NCI-H2227 treated with DMSO at 0.1 percent for 48 hours (cell line): ENCODE measurements around the gene JPH3.
"Not testable (repeated sequence)": the region's sequence is repeated elsewhere in the genome, so short reads cannot be mapped to it uniquely, and the experiment has no call there.

Source experiments
- DNase-seq: peaks from one replicate; lab custom pipeline; 2025; lab: John Stamatoyannopoulos, UW

The JPH3 gene

GRCh38 chr16:87715231-87715630, 112.9 kb downstream of the JPH3 start:
- no peak for DNase-seq

- DNase-seq: no peak
Measured at GRCh38 chr16:87715658-87716057, 113.3 kb downstream of the JPH3 start.

GRCh38 chr16:87718831-87719230, 116.5 kb downstream of the JPH3 start:
- DNase-seq: not testable (repeated sequence)

- no peak for DNase-seq
Measured at GRCh38 chr16:87720446-87720845, 118.1 kb downstream of the JPH3 start.

- no peak for DNase-seq
Measured at GRCh38 chr16:87721622-87722585, 119.6 kb downstream of the JPH3 start.

GRCh38 chr16:87722590-87723225, 120.4 kb downstream of the JPH3 start:
- no peak for DNase-seq

GRCh38 chr16:87723226-87723623, 120.9 kb downstream of the JPH3 start:
- peak; percentile 70 for DNase-seq

- DNase-seq: no peak
Measured at GRCh38 chr16:87724490-87725291, 122.4 kb downstream of the JPH3 start.

GRCh38 chr16:87725596-87726235, 123.4 kb downstream of the JPH3 start:
- DNase-seq: no peak

- DNase-seq: not testable (repeated sequence)
Measured at GRCh38 chr16:87726577-87726976, 124.3 kb downstream of the JPH3 start.

- DNase-seq: no peak
Measured at GRCh38 chr16:87727346-87727745, 125.0 kb downstream of the JPH3 start.

GRCh38 chr16:87728026-87728425, 125.7 kb downstream of the JPH3 start:
- DNase-seq: no peak

GRCh38 chr16:87729266-87729954, 127.1 kb downstream of the JPH3 start:
- no peak for DNase-seq

GRCh38 chr16:87731607-87732006, 129.3 kb downstream of the JPH3 start:
- DNase-seq: no peak

- DNase-seq: no peak
Measured at GRCh38 chr16:87733190-87733589, 130.9 kb downstream of the JPH3 start.

- DNase-seq: no peak
Measured at GRCh38 chr16:87734644-87735043, 132.3 kb downstream of the JPH3 start.

- no peak for DNase-seq
Measured at GRCh38 chr16:87735270-87736007, 133.1 kb downstream of the JPH3 start.

GRCh38 chr16:87736008-87736382, 133.7 kb downstream of the JPH3 start:
- no peak for DNase-seq

GRCh38 chr16:87739801-87740200, 137.5 kb downstream of the JPH3 start:
- DNase-seq: no peak

- DNase-seq: no peak
Measured at GRCh38 chr16:87740441-87740840, 138.1 kb downstream of the JPH3 start.
